ENCODE measurements around the gene KIAA1549. TPM values are rescaled to one million over a fixed set of nuclear protein-coding genes. Genes with fewer than 3 reads are reported as not detected.

Gene KIAA1549
- total and polyA plus RNA-seq, 11 donors = 0.91 to 4.8 (median 2.0) TPM

GRCh38 chr7:138854115-138854645, 127.0 kb downstream of the KIAA1549 start:
- H3K4me1 ChIP-seq = no peaks in the 10 kb centered on the region
- ATAC-seq (no peak), DNase-seq (no peak)
- H3K36me3 ChIP-seq = peaks cover 0 to 7% (median 0%) of the 10 kb centered on the region in 9 donors
- WGBS, 4 donors = 88 to 95% (median 92%) methylated on average over 5 of the region's 5 CpGs
- H3K4me3 ChIP-seq = no peak overlapping the region
- H3K27me3 ChIP-seq = no peaks in the 10 kb centered on the region
- H3K9me3 ChIP-seq = peaks cover 0 to 15% (median 7%) of the 10 kb centered on the region in 12 donors
- intact Hi-C loops (cut with DNase I) = no loop called here
- TF ChIP-seq POLR2A (IDR thresholded peaks at IDR 0.05) (no peak), CTCF (IDR thresholded peaks at IDR 0.05) (no peak)
- no peak overlapping the region for H3K27ac ChIP-seq

GRCh38 chr7:138853448-138853847, 127.7 kb downstream of the KIAA1549 start:
- Histone ChIP-seq H3K36me3 (peaks cover 0 to 6% (median 0%) of the 10 kb centered on the region in 9 donors), H3K4me3 (no peak overlapping the region), H3K4me1 (no peaks in the 10 kb centered on the region), H3K27ac (no peak overlapping the region), H3K27me3 (no peaks in the 10 kb centered on the region), H3K9me3 (peaks cover 0 to 15% (median 7%) of the 10 kb centered on the region in 12 donors)
- WGBS, 4 donors = 88 to 93% (median 90%) methylated on average over 3 of the region's 3 CpGs
- TF ChIP-seq POLR2A (IDR thresholded peaks at IDR 0.05) (no peak), CTCF (IDR thresholded peaks at IDR 0.05) (no peak)
- no peak for DNase-seq
- ATAC-seq = no peak
- intact Hi-C loops (cut with DNase I) = no loop called here

GRCh38 chr7:138852469-138852868, 128.7 kb downstream of the KIAA1549 start:
- H3K27ac ChIP-seq = no peak overlapping the region
- no peak for DNase-seq
- no peaks in the 10 kb centered on the region for H3K36me3 ChIP-seq
- H3K4me1 ChIP-seq = no peaks in the 10 kb centered on the region
- H3K9me3 ChIP-seq = peaks cover 0 to 10% (median 2%) of the 10 kb centered on the region in 12 donors
- intact Hi-C loops (cut with DNase I) = no loop called here
- TF ChIP-seq CTCF (IDR thresholded peaks at IDR 0.05) (no peak), POLR2A (IDR thresholded peaks at IDR 0.05) (no peak)
- WGBS, 4 donors = 95 to 98% (median 97%) methylated on average over 5 of the region's 5 CpGs
- H3K4me3 ChIP-seq = no peak overlapping the region
- no peak for ATAC-seq
- no peaks in the 10 kb centered on the region for H3K27me3 ChIP-seq

GRCh38 chr7:138849701-138850100, 131.5 kb downstream of the KIAA1549 start:
- TF ChIP-seq CTCF (IDR thresholded peaks at IDR 0.05) (no peak), POLR2A (IDR thresholded peaks at IDR 0.05) (no peak)
- Histone ChIP-seq H3K27ac (no peak overlapping the region), H3K27me3 (no peaks in the 10 kb centered on the region), H3K36me3 (no peaks in the 10 kb centered on the region), H3K9me3 (peaks cover 0 to 6% (median 0%) of the 10 kb centered on the region in 12 donors), H3K4me1 (no peaks in the 10 kb centered on the region), H3K4me3 (no peak overlapping the region)
- no peak for DNase-seq
- intact Hi-C loops (cut with DNase I) = no loop called here
- 97 to 98% (median 98%) methylated on average over 5 of the region's 5 CpGs for WGBS, 4 donors
- ATAC-seq = no peak
